Measurements from ENCODE around the gene PTCD1.

GRCh38 chr7:99476107-99476506 lies 37.5 kb upstream of the PTCD1 start:
- TF ChIP-seq CTCF (conservative IDR thresholded peaks at IDR 0.05; ENCODE audit: low read depth, low read length) (no peak), EZH2 (IDR thresholded peaks at IDR 0.05; ENCODE audit: borderline replicate concordance, low read depth, low read length, poor library complexity, severe bottlenecking) (no peak)

All from A673 (cell line).